Keratinocyte (primary cell): ENCODE data around the gene C20orf144. TPM values are rescaled to one million over a fixed set of nuclear protein-coding genes. Genes with fewer than 3 reads are reported as not detected.

Source experiments
- DNase-seq: peaks from one replicate; pipeline ENCODE4 v3.0.0-alpha.2; 2011; ENCODE audit warnings: low read depth, missing footprints, low spot score
- FAIRE-seq: peaks from 2 replicates; lab custom pipeline; 2011; peaks lifted over from hg19 to GRCh38; lab: Jason Lieb, UNC
- H2AFZ ChIP-seq: 2 replicates; pipeline ENCODE4 v1.6.0; 2012; ENCODE audit warnings: low read length, control low read depth, inconsistent platforms; ENCODE audit not compliant: control insufficient read depth
- H3K27ac ChIP-seq: 2 replicates; pipeline ENCODE4 v1.5.1; 2011; ENCODE audit warnings: low read length; ENCODE audit not compliant: control insufficient read depth, insufficient read depth
- H3K27me3 ChIP-seq: 3 replicates; pipeline ENCODE4 v1.6.0; 2011; ENCODE audit warnings: low read length; ENCODE audit not compliant: control insufficient read depth, insufficient read depth; ENCODE audit errors: extremely low read depth
- H3K36me3 ChIP-seq, 2 experiments: 2 replicates in 1 of 2; 3 replicates in 1 of 2; pipeline ENCODE4 v1.5.1; 2011; ENCODE audit warnings: low read length in 2 of 2, mild to moderate bottlenecking in 1 of 2; ENCODE audit not compliant: control insufficient read depth in 2 of 2, insufficient read depth in 2 of 2; ENCODE audit errors: extremely low read depth in 1 of 2
- H3K4me1 ChIP-seq: 3 replicates; pipeline ENCODE4 v1.5.1; 2011; ENCODE audit warnings: low read length; ENCODE audit not compliant: control insufficient read depth, insufficient read depth; ENCODE audit errors: extremely low read depth
- H3K4me2 ChIP-seq: 3 replicates; pipeline ENCODE4 v1.6.0; 2011; ENCODE audit warnings: low read depth, low read length; ENCODE audit not compliant: control insufficient read depth, insufficient read depth; ENCODE audit errors: extremely low read depth
- H3K4me3 ChIP-seq, 3 experiments: fragments of 200-600 bp in 1 of 3; sonication (generic) in 1 of 3; 2 replicates in 2 of 3; 3 replicates in 1 of 3; pipeline ENCODE4 v1.5.1; 2011 to 2016; ENCODE audit warnings: low read length in 3 of 3, mild to moderate bottlenecking in 3 of 3, control low read depth in 2 of 3, inconsistent platforms in 1 of 3, low read depth in 1 of 3, mixed read lengths in 1 of 3, mixed run types in 1 of 3, moderate library complexity in 1 of 3; ENCODE audit not compliant: control insufficient read depth in 2 of 3, insufficient read depth in 2 of 3; ENCODE audit errors: extremely low read depth in 1 of 3
- H3K79me2 ChIP-seq: 2 replicates; pipeline ENCODE4 v1.6.0; 2012; ENCODE audit warnings: low read length; ENCODE audit not compliant: control insufficient read depth, insufficient read depth
- H3K9ac ChIP-seq: 3 replicates; pipeline ENCODE4 v1.6.0; 2011; ENCODE audit warnings: low read length; ENCODE audit not compliant: control insufficient read depth, insufficient read depth; ENCODE audit errors: extremely low read depth
- H3K9me1 ChIP-seq: 3 replicates; pipeline ENCODE4 v1.6.0; 2011; ENCODE audit warnings: low read length; ENCODE audit not compliant: control insufficient read depth, insufficient read depth; ENCODE audit errors: extremely low read depth
- H3K9me3 ChIP-seq: 2 replicates; pipeline ENCODE4 v1.5.1; 2012; ENCODE audit warnings: low read depth, low read length; ENCODE audit not compliant: control insufficient read depth
- H4K20me1 ChIP-seq: 3 replicates; pipeline ENCODE4 v1.6.0; 2011; ENCODE audit warnings: low read length; ENCODE audit not compliant: control insufficient read depth, insufficient read depth; ENCODE audit errors: extremely low read depth
- CTCF ChIP-seq, 3 experiments: IDR thresholded peaks in 1 of 3; conservative IDR thresholded peaks in 1 of 3; optimal IDR thresholded peaks in 1 of 3; 2 replicates in 2 of 3; 3 replicates in 1 of 3; pipeline versions ENCODE3 to v1.5.1; 2011; ENCODE audit warnings: low read length in 3 of 3, mild to moderate bottlenecking in 3 of 3, moderate library complexity in 2 of 3, control low read depth in 1 of 3, inconsistent platforms in 1 of 3; ENCODE audit not compliant: insufficient read depth in 2 of 3; ENCODE audit errors: extremely low read depth in 1 of 3
- EZH2 ChIP-seq: IDR thresholded peaks from one replicate; pipeline ENCODE4 v1.6.1; 2012; ENCODE audit warnings: inconsistent platforms, mild to moderate bottlenecking, low read length, moderate library complexity
- dilution Hi-C: fragments of 300-500 bp; cut with MboI; formaldehyde crosslinking; loops from one replicate; pipeline ENCODE4 v1.7.0; 2020; ENCODE audit warnings: low sequenced_read_pairs; ENCODE audit not compliant: extremely low pct_ligation_motif_present
- polyA plus RNA-seq, 5 experiments: library from polyadenylated mRNA; depleted of rRNA in 3 of 5; stranded (reverse) in 3 of 5; stranded (forward) in 1 of 5; unstranded in 1 of 5; fragments of >200 nt; gene quantifications; 1 replicate in 1 of 5; 2 replicates in 3 of 5; 3 replicates in 1 of 5; pipeline versions ENCODE4 v1.2.1 to v1.2.3, GENCODE V29; 2011 to 2012; ENCODE audit warnings: missing spikeins in 2 of 5, low read depth in 1 of 5, low replicate concordance in 1 of 5

Gene C20orf144
- polyA plus RNA-seq, 1 donor (not counting 4 experiments of a cell fraction or from before 2014, with no cell fraction given), result 0.03 TPM

GRCh38 chr20:33658929-33659328 is 3.2 kb upstream of the C20orf144 start:
- FAIRE-seq, result no peak
- no peak for DNase-seq
- no peaks in the 10 kb centered on the region for H3K9me3 ChIP-seq

GRCh38 chr20:33659341-33660034 is 2.6 kb upstream of the C20orf144 start:
- dilution Hi-C loops, result no loop called here
- H3K27me3 ChIP-seq, result no peaks in the 10 kb centered on the region
- no peak overlapping the region for H3K9ac ChIP-seq
- no peaks in the 10 kb centered on the region for H3K36me3 ChIP-seq
- H2AFZ ChIP-seq, result no peak overlapping the region
- no peak overlapping the region for H3K4me2 ChIP-seq
- H3K4me1 ChIP-seq, result peaks cover 13% of the 10 kb centered on the region
- no peaks in the 10 kb centered on the region for H3K9me1 ChIP-seq
- no peaks in the 10 kb centered on the region for H3K79me2 ChIP-seq
- no peak overlapping the region for H3K4me3 ChIP-seq
- H4K20me1 ChIP-seq, result no peaks in the 10 kb centered on the region
- DNase-seq (no peak), FAIRE-seq (no peak)
- no peaks in the 10 kb centered on the region for H3K9me3 ChIP-seq
- TF ChIP-seq EZH2, result no peak
- TF ChIP-seq CTCF (optimal IDR thresholded peaks at IDR 0.05 in 1 of 3, IDR thresholded peaks at IDR 0.05 in 1 of 3, conservative IDR thresholded peaks at IDR 0.05 in 1 of 3; ENCODE audit: extremely low read depth in 1 of 3, insufficient read depth in 2 of 3, low read length in 3 of 3), result no peak
- H3K27ac ChIP-seq, result no peak overlapping the region

More at GRCh38 chr20:33658929-33659328, 3.2 kb upstream of the C20orf144 start:
- Histone ChIP-seq H3K79me2 (no peaks in the 10 kb centered on the region), H3K9ac (no peak overlapping the region), H3K4me3 (no peak overlapping the region), H3K27me3 (no peaks in the 10 kb centered on the region), H3K4me2 (no peak overlapping the region), H3K9me1 (no peaks in the 10 kb centered on the region), H3K27ac (no peak overlapping the region), H3K4me1 (peaks cover 8% of the 10 kb centered on the region), H2AFZ (no peak overlapping the region), H4K20me1 (no peaks in the 10 kb centered on the region), H3K36me3 (no peaks in the 10 kb centered on the region)
- dilution Hi-C loops, result no loop called here
- TF ChIP-seq CTCF (optimal IDR thresholded peaks at IDR 0.05 in 1 of 3, IDR thresholded peaks at IDR 0.05 in 1 of 3, conservative IDR thresholded peaks at IDR 0.05 in 1 of 3; ENCODE audit: extremely low read depth in 1 of 3, insufficient read depth in 2 of 3, low read length in 3 of 3), result no peak
- TF ChIP-seq EZH2, result no peak
